RKO (cell line): Measurements from ENCODE around the gene HOMER1.
"Not testable (repeated sequence)": the region's sequence is repeated elsewhere in the genome, so short reads cannot be mapped to it uniquely, and the experiment has no call there.

Experiments
- DNase-seq: peaks from one replicate; pipeline ENCODE4 v3.0.0-alpha.2; 2016; ENCODE audit warnings: low spot score

HOMER1 gene

DNA sequence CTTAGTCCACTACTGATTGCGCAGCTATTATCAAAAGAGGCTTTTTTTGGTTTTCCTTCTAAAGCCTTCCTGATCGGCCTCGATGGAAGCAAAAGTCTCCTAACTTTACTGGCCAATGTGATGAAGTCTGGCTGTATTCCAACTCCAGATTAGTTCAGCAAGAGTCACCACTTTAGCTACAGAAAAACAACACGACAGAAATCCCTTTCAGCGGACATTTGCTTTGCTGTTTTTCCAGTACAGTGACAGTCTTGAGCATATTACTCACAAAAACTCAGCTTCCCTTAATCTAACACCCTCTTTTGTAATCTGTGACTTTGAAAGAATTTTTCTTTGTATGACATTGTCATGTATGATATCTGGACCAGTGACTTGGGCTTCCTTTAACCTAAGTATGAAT is 95.7 kb downstream of the HOMER1 start:
- no peak for DNase-seq

DNA sequence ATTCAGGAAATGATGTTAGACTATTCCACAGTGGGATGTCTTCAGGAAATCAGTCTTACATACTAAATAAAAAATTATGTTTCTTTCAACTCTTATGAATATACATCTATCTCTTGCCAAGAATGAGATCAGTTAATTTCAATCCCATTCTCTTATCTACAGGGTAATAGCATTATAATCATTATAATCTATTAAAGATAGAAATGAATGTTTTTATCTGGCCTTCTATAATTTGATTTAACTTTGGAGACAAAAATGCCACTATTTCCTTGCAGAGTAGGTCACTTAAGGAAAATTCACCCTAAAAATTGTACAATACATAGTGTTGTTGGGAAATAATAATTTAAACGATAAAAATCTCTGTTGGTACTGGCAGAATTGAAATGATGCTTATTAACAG is 96.4 kb downstream of the HOMER1 start:
- DNase-seq = no peak

DNA sequence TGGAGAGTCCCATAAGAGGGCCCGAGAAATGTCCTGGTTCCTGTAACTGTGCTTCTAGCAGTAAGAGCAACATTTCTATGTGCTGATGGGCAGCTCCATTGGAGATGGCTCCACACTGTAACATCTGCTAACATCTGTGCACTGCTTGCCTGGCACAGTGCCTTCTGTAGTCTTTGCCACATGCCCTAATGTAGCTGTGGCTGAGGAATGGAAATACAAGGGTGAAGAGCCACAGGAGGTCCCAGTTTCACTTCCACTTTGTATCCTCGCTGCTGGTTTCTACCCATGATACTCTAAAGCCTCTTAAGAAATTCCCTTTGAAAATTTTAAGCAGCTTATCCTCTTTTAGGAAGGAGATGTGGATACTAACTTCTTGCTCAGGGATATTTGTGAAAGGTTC is 97.4 kb downstream of the HOMER1 start:
- DNase-seq = no peak

DNA sequence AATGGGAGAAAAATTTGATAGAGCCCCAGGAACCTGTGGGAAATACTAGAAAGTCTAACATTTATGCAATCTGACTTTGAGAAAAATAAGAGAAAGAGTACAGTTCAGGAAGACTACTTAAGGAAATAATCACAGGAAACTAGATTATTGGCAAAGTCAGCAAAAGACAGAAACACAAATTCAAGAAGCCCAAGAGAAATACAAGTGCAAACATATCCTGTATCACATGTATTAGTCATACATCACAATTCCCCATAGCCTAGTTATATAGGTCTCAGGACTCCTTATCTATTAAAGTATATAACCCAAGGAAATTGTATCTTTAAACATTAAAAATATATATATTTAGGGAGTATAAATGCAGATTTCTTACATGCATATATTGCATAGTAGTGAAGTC is 100.8 kb downstream of the HOMER1 start:
- no peak for DNase-seq

DNA sequence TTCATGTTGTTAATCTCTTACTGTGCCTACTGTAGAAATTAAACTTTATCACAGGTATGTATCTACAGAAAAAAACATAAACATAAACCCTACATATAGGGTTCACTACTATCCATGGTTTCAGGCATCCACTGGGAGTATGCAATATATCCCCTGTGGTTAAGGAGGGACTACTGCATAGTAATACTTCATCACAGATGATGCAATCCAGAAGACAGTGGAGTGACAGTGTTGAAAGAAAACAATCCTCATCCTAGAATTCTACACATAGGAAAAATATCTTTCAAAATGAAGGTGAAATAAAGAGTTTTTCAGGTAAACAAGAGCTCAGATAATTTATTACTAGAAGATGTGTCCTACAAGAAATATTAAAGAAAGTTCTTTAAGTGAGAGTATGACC is 105.9 kb downstream of the HOMER1 start:
- DNase-seq = no peak

DNA sequence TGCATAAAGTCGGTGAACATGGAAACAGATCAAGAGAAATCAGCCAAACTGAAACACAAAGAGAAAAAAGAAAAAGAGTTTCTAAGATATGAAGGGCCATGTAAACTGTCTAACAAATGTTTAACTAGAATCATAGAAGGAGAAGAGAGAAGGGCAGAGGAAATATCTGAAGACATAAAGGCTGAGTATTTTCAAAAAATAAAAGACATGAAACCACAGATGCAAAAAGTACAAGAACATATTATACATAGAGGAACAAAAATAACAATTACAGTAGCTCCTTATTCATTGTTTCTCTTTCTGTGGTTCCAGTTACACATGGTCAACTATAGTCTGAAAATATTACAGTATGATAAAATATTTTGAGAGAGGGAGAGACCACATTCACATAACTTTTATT is 106.3 kb downstream of the HOMER1 start:
- DNase-seq = no peak

DNA sequence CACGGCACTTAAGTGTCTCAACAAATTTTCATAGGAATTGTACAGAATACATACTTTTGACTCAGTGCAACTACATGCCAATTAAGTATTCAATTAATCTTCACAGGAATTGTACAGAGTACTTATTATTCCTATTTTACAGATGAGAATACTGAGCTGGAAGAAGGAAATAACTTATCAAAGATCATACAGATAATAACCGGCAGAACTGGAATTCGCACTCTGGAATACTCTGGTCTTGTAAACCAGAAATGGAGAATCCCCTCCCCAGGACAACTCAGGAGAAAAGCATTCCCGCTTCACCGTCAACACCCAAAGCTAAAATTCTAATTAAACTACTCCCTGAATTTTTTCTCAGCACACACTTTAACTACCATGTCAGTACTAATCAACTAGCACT is 112.7 kb downstream of the HOMER1 start:
- no peak for DNase-seq

DNA sequence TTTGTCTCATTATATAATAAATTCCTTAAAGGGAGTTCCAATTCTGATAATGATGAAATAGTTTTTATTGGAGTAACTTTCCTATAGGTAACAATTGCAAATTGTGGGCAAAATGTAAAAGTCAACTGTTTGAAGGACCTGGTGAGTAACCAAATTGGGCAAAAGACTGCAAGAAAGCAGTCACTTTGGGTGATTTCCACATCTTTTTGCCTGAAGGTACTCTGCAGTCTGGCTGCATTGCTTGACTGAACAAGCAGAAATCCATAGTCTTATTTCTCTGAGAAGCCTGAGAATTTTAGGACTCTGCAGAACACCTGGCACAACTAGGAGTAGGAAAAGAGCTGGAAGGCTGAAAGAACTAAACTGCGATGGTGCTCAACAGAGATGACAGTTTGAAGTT is 114.9 kb downstream of the HOMER1 start:
- DNase-seq = no peak

DNA sequence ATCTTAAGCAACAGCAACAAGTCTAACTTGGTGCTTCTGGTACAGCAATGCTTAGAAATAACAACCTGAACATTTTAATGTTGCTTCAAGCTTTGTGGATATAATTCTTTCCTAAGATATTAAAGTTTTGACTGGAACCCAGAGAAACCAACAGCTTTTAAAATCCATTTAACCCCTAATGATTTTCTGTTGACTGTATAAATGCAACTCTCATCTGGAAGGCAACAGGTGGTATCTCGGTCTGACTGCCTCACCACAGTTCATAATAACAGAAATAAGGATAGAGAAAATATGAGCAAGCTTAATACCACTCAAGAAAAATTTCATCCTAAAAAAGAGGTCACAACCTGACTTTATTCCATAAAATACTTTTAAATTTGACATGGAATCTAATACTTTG is 116.9 kb downstream of the HOMER1 start:
- no peak for DNase-seq

DNA sequence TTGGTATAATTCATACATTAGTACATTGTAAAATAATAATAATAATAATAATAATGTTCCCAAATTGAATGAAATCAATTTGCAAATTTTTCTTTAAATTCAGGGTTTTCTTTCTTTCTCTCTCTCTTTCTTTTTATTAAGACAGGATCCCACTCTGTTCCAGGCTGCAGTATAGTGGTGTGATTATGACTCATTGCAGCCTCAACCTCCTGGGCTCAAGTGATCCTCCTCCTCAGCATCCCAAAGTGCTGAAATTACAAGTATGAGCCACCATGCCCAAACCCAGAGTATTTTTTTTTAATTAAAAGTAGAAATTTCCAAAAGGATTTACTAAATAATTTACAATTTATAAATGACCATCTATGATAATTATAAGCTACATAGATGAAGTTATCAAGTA is 117.7 kb downstream of the HOMER1 start:
- DNase-seq = peak; percentile 17

DNA sequence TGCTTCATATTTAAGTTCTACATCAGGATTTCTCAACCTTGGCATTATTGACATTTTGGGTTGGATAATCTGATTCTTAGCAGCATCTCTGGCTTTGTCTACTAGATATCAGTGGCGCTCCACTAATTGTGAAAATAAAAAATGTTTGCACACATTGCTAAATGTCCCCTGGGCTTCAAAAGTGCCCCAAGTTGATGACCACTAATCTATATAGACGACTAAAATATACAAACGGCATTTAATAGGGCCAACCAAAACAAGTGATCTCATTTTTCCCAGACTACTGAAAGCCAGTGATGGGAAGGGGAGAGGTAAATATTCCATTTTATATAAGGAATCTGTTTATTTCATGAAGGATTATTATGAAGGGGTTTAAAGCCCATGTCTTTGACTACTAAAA is 118.6 kb downstream of the HOMER1 start:
- DNase-seq = no peak

DNA sequence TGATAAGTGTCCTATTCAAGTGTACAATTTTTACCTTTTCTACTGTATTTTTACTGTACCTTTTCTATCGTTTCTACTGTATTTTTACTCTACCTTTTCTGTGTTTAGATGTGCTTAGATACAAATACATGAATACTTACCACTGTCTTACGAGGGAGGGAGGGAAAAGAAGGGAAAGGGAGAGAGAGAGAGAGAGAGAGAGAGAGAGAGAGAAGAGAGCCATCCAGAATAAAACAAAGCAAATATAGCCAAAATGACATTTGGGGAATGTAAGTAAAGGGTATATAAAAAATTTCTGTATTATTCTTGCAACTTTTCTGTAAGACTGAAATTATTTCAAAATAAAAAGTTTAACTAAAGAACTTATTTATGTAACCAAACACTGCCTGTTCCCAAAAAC is 121.2 kb downstream of the HOMER1 start:
- DNase-seq = no peak

DNA sequence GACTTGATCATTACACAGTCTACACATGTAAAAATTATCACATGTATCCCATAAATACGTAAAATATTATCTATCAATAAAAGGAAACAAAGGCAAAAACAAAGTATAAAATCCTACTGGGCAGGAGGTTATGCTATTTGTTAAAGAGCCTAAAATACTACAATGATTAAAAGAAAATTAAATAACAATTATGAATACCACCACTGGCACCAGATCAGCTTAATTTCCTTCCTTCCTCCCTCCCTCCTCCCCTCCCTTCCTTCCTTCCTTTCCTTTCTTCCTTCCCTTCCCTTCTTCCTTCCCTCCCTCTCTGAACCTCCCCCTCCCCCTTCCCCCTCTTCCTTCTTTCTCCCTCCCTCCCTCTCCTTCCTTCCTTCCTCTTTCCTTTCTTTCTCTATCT is 127.3 kb downstream of the HOMER1 start:
- no peak for DNase-seq

DNA sequence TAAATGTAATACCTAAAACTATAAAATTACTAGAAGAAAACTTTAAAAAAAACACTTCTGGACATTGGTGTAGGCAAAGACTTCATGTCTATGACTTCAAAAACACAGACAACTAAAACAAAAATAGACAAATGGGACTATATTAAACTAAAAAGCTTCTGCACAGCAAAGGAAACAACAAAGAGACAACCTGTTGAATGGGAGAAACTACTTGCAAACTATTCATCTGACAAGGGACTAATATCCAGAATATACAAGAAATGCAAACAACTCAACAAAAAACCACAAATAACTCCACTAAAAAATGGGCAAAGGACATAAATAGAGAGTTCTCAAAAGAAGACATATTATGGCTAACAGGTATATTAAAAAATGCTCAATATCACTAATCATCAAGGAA is 128.8 kb downstream of the HOMER1 start:
- DNase-seq = not testable (repeated sequence)

DNA sequence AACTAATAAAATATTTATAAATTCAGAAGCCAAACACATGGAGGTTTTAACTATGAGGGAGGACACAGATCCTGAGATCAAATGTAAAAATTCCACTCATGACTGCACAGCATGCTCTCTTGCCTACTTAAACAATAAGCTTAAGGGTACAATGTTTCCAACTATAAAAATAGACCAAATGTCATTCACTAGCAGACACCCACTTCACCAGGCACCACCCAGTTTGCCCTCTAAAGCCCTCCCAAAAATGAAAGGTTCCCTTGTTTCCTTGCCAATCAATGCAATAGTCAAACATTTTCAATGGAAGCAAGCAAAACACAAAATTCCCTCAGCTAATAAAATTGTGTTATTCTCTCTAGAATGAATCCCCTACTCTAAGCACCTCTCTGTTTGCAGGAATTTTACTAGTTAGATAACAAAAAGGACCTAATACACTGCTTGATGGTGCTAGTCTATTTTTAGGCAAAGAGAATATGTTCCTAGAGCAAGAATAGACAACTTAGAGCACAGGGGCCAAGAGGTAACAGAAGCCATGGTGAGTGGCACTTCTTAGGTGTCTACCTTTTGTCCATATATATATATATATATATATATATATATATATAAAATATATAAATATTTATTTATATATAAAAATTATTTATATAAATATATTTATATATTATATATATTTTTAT is 135.3 kb downstream of the HOMER1 start:
- DNase-seq = no peak

DNA sequence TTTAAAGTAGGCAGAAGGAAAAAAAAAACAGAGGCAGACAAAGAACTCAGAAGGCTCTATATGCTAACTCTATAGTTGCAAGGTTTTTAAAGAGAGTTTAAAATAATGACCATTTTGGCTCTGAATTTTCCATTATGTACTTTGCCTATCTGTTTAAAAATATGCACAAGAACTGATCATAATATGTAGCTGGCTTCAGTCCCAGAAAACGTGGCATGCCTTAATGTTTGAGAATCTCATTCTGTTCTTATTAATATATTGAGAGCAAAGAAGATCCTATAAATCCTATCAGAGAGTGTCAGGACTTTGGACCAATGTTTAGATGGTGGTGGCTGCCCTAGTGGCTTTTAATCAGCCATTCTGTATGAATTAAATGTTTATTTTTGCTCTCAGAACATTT is 156.5 kb downstream of the HOMER1 start:
- no peak for DNase-seq

DNA sequence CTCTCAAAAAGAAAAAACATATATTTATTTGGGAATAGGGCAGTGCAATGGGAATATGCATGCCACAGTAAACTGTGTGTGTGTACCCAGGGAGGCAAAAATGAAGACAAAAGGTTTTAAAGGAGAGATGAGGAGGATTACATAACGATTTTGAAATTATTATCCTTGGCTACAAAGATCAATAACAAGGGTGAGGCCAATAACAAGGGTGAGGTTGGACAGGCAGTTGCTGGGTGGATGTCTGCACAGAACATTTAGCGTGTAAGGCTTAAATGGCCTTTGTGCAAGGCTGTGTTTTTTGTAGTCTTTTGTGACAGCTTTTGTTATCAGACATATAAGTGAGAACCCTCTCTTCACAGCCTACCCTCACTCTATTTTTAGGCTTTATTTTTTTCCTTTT is 164.1 kb downstream of the HOMER1 start:
- no peak for DNase-seq

DNA sequence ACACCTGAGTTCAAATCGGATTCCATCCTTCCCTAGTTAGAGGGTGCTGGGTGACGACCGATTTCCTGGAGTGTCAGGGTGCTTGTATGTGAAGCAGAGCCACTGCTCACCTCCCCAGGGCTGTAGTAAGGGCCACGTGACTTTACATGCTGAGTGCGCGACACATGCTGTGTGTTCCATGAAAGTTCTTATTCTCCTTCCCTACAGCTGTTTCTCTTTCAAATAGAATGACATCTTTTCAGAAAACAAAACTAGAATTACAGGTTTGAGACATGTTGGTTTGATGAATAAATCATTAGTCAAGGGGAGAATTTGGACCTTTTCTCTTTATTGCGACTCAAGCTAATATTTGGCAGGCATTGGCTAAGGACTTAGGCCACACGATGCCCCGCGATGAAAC is 164.9 kb downstream of the HOMER1 start:
- DNase-seq = no peak

DNA sequence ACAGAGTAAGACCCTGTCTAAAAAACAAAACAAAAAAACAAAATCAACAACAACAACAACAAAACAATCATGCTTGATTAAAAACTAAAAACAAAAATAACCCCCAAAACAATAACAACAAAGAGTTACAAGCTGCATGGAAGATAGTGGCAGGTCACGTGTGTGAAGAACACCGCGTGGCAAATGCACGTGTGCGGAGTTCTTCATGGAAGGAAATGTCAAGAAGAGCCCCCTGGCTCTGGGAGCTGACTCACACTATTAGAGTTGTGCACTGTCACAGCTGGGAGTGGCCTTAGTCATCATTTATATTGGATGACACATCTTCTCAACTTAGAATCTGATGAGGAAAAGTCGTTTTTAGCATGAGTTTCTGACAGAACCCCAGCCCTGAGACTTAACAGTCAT is 167.5 kb downstream of the HOMER1 start:
- peak; percentile 90 for DNase-seq

DNA sequence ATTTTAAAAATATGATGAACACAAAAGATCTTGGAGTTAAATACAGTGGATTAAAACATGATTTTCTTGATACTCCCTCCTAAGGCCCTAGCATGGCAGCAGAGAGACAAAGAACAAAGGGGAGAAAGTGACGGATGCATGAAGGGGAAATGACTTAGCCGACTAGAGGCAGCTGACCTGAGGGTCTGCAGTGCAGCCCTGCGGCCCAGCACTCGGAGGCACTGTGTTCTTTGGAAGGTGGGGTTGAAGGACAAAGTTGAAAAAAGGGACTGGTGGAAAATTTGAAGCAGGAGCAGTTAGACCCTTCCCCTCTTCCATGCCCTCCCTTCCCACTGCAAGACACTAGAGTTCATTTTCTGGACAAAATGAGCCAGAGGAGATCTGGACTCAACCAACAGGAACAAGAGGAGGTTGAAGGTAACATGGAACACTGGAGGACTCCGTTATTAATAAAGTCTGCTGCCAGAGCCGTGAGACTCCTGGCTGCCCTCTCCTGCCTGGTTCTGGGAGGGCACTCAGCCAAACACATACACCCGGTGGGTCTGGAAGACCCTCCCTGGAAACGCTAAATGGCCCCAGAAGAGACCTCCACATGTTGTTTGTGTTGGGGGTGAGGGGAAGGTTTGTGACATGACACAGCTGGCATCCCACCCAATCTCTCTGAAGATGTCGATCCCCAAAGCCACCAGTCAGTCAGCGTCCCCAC is 179.9 kb downstream of the HOMER1 start:
- no peak for DNase-seq

DNA sequence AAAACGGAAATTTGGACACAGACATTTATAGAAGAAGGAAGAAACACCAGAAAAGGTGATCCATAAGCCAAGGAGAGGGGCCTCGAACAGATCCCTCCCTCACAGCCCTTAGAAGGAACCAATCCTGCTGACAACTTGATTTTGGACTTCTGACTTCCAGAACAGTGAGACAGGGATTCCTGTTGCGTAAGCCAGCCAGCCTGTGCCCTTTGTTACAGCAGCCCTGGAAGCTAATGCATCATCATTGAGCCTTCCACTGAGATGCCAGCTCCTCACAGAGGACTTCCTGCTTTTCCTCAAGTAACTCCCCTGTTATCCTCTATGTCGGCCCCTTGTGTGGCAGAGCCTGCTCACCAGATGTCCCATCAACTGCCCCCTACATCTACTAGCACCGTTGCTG is 183.9 kb downstream of the HOMER1 start:
- no peak for DNase-seq

DNA sequence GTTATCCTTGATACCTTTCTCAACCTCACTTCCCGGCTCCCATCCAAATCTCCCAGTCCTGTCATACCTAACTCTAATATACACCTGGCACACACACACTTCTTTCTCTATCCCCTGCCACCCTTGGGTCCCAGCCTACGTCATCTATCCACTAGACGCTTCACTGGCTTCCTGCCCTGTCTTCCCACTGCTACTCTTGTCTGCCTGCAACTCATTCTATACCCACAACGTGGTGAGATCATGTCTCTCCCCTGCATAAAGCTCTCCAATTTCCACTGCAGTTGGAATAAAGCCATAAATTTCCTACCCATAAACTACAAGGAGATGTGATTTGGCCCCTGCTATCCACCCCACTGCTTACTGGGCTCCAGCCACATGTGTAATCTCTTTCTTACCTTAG is 184.5 kb downstream of the HOMER1 start:
- DNase-seq = no peak
